Activated CD4-positive, alpha-beta T cell treated with anti-CD3 and anti-CD28 coated beads, Interleukin-2, amount 50 U/mL, for 4 hours (primary cell): Measurements from ENCODE around the gene FCAR.
"Not testable (repeated sequence)": the region's sequence is repeated elsewhere in the genome, so short reads cannot be mapped to it uniquely, and the experiment has no call there.

ENCODE experiments used
- DNase-seq, 2 experiments: peaks; one replicate each; pipeline ENCODE4 v3.0.0-alpha.2; 2020

The FCAR gene

DNA sequence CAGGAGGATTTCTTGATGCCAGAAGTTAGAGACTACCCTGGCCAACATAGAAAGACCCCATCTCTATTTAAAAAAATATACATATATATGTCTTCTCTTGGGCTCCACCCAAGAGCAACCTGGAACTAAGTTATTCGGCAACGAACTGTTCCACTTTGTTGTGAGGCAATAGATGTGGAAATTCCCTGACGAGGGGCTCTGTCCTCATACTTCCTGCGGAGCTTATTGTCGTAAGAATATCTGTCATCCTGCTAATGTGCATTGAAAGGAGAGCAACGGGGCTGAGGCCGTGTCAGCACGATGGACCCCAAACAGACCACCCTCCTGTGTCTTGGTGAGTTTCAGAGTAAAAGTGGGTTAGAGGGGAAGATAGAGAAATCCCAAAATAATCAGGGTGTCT is at the start of gene FCAR:
FCAR (plus strand) TSS at position 246 of the 400 bp plus-strand sequence; CDS start at position 301, 55 bp downstream.
- DNase-seq = no peak

DNA sequence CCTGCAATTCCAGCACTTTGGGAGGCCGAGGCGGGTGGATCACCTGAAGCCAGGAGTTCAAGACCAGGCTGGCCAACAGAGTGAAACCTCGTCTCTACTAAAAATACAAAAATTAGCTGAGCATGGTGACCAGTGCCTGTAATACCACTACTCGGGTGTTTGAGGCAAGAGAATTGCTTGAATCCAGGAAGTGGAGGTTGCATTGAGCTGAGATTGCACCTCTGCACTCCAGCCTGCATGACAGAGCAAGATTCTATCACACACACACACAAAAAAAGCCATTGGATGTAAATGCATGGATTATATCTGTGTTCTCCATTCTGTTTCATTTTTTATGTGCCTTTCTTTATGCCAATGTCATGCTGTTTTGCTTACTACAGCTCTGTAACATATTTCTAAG is 49.6 kb upstream of the FCAR start:
- not testable (repeated sequence) for DNase-seq

GRCh38 chr19:54825326-54825725 is 48.7 kb upstream of the FCAR start:
- DNase-seq = not testable (repeated sequence)

GRCh38 chr19:54828064-54828463 is 46.0 kb upstream of the FCAR start:
- DNase-seq = not testable (repeated sequence)

DNA sequence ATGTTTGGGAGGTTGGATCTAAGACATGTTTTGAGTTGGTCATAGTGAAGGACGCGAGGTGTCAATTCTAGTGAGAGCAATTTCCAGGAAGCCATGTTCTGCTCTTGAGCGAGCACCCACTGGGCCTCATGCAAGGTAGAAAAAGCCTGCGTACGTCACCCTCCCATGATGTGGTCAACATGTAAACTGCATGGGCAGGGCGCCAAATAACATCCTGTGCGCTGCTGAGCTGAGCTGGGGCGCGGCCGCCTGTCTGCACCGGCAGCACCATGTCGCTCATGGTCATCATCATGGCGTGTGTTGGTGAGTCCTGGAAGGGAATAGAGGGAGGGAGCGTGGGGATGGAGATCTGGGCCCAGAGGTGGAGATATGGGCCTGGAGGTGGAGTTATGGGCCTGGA is 41.5 kb upstream of the FCAR start, which contains the start of gene KIR2DS4:
KIR2DS4 (plus strand) TSS at position 181 of the 400 bp plus-strand sequence.
- DNase-seq = not testable (repeated sequence)

DNA sequence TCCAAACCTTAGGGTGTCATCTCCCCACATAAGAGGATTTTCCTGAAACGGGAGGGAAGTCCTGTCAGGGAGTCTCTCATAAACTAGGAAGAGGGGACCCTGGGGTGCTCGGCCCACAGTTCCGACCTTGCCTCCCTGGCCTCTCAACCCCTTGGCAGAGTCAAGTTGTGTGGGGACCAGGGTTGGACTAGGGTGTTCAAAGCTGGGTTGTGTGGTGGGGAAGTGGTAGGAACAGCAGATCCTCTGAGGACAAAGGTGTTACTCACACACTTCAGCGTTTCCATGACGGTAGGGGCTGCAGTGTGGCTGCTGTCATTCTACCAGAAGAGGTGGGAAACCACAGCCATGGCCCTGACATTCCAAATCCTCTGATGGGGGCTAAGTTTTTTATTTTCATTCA is 38.9 kb upstream of the FCAR start:
- DNase-seq = not testable (repeated sequence)

GRCh38 chr19:54837522-54837921 is 36.5 kb upstream of the FCAR start:
- DNase-seq = not testable (repeated sequence)

GRCh38 chr19:54843171-54843570 is 30.9 kb upstream of the FCAR start:
- not testable (repeated sequence) for DNase-seq

DNA sequence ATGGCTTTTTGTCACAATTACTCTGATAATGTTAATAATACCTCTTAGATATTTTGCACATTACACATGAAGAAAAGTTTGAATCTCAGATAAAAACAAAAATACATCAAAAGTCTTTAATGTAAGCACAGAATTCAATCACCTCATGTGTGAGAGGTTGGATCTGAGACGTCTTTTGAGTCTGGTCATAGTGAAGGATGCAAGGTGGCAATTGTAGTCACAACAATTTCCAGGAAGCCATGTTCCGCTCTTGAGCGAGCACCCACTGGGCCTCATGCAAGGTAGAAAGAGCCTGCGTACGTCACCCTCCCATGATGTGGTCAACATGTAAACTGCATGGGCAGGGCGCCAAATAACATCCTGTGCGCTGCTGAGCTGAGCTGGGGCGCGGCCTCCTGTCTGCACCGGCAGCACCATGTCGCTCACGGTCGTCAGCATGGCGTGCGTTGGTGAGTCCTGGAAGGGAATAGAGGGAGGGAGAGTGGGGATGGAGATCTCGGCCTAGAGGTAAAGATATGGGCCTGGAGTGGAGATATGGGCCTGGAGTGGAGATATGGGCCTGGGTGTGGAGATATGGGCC is 23.9 kb upstream of the FCAR start, which contains the start of gene KIR3DL2:
KIR3DL2 (plus strand) TSS at position 383 of the 580 bp plus-strand sequence; CDS start at position 416, 33 bp downstream.
- DNase-seq = not testable (repeated sequence)

DNA sequence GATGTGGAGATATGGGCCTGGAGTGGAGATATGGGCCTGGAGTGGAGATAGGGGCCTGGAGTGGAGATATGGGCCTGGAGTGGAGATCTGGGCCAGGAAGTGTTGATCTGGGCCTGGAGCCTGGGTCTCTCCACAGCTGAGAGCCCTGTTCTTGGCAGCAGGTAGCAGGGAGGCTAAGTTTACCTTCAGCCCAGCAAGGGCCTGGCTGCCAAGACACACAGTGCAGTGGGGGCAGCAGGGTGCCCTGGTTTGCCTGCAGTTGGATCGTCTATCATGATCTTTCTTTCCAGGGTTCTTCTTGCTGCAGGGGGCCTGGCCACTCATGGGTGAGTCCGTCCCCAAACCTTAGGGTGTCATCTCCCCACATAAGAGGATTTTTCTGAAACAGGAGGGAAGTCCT is 23.1 kb upstream of the FCAR start:
- no peak for DNase-seq

DNA sequence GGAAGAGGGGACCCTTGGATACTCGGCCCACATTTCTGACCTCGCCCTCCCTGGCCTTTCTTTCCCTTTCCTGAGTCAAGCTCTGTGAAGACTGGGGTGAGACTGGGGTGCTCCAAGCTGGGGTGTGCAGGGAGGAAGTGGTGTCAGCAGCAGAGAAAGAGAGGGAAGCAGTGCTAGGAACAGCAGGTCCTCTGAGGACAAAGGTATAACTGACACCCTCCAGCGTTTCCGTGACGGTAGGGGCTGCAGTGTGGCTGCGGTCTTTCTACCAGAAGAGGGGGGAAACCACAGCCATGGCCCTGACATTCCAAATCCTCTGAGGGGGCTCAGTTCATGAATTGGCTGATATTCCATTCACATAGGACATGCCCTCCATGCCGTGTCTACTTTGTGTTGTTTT is 22.7 kb upstream of the FCAR start:
- DNase-seq = no peak

GRCh38 chr19:54855241-54855640 is 18.8 kb upstream of the FCAR start:
- not testable (repeated sequence) for DNase-seq

- not testable (repeated sequence) for DNase-seq
Observed at GRCh38 chr19:54858476-54858875, 15.6 kb upstream of the FCAR start.

GRCh38 chr19:54859421-54859820 is 14.6 kb upstream of the FCAR start:
- not testable (repeated sequence) for DNase-seq

DNA sequence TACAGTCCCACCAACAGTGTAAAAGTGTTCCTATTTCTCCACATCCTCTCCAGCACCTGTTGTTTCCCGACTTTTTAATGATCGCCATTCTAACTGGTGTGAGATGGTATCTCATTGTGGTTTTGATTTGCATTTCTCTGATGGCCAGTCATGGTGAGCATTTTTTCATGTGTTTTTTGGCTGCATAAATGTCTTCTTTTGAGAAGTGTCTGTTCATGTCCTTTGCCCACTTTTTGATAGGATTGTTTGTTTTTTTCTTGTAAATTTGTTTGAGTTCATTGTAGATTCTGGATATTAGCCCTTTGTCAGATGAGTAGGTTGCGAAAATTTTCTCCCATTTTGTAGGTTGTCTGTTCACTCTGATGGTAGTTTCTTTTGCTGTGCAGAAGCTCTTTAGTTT is 10.6 kb upstream of the FCAR start:
- DNase-seq = not testable (repeated sequence)

DNA sequence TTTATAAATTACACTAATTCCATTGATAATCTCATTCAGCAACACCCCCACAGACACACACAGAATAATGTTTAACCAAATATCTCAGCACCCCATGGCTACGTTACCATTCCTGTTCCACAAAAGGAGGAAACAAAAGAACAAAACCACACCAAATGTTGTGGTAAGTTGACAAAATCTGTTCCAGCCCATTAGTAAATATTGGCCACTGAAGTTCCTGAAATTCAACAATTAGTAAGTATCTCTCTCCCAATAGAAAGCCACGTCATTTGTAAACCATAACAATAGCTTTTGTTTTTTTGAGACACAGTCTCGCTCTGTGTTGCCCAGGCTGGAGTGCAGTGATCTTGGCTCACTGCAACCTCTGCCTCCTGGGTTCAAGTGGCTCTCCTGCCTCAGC is 2.3 kb upstream of the FCAR start:
- DNase-seq = no peak

DNA sequence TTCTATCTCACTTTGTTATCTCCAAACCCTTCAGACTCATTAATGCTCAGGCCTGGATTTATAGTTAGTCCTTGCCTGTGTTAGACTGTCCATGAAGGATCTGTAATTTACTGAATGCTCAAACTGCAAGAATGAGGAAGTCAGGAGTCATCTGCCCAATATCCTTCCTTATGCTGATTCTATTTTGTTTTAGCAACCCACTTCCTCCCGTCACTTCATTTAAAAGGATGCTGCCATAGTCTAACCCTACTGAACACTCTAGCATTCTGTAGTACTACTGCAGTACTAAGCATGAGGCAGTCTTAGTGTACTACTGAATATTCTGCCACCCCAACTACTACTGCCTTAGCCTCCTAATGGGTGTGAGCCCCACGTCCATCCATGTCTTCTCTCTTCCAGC is 1.5 kb downstream of the FCAR start:
- DNase-seq = no peak

DNA sequence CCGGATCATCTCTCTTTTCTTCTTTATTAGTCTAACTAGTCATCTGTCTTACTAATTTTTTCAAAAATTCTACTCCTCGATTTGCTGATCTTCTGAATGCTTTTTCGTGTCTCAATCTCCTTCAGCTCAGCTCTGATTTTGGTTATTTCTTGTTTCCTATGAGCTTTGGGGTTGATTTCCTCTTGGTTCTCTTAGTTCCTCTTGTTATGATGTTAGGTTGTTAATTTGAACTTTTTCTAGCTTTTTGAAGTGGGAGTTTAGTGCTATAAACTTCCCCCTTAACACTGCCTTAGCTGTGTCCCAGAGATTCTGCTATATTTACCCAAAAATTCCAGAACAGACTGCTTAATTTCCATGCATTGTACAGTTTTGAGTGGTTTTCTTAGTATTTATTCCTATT is 3.4 kb downstream of the FCAR start:
- DNase-seq = no peak

GRCh38 chr19:54881884-54882283 is 7.8 kb downstream of the FCAR start:
- no peak for DNase-seq

DNA sequence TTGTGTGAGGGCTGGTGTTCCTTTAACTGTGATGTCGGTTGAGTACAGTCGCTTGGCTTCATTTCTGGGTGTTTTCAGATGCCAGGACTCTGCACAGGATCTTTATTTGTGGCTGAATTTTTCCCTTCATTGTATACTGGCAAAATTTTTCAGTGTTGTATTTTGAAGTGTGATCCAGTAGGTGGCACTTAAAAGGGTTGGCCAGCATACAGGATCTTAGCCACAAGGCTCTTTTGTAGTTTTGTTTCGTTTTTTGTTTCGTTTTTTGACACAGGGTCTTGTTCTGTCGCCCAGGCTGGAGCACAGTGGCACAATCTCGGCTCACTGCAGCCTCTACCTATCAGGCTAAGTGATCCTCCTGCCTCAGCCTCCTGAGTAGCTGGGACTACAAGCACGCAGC is 8.7 kb downstream of the FCAR start:
- no peak for DNase-seq

DNA sequence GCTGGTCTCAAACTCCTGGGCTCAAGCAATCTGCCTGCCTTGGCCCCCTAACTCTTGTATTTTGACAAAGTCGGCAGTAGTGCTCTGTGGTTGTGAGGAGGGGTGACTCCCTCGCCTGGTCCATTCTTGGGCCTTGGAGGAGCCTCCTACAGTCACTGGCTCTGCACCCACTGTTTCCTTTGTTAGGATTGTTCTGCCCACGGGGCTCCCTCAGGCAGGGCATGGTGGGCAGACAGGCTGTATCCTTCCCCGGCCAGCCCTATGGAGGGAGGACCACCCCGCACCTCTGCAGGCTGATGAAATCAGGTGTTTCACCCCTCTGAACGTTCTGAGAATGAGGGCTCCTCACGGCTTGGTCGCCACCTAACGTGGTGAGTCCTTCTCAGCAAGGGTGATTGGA is 9.2 kb downstream of the FCAR start:
- DNase-seq = no peak

- no peak for DNase-seq
Observed at GRCh38 chr19:54888239-54888638, 14.2 kb downstream of the FCAR start.

DNA sequence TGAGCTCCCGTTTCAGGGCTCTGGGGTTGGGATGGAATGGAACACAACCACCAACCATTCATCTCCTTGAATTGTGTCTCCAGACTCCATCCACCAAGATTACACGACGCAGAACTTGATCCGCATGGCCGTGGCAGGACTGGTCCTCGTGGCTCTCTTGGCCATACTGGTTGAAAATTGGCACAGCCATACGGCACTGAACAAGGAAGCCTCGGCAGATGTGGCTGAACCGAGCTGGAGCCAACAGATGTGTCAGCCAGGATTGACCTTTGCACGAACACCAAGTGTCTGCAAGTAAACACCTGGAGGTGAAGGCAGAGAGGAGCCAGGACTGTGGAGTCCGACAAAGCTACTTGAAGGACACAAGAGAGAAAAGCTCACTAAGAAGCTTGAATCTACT is 15.5 kb downstream of the FCAR start:
- DNase-seq = no peak

GRCh38 chr19:54893406-54893805 is 19.4 kb downstream of the FCAR start:
- DNase-seq = no peak

GRCh38 chr19:54894106-54894505 is 20.1 kb downstream of the FCAR start:
- DNase-seq = not testable (repeated sequence)
